Transverse colon (tissue), 4 donors: Measurements from ENCODE around the gene FNDC3B. TPM values are rescaled to one million over a fixed set of nuclear protein-coding genes. Genes with fewer than 3 reads are reported as not detected.

Experiments
- DNase-seq: peaks from one replicate; pipeline ENCODE4 v3.0.0-alpha.2; 2019
- H3K27ac ChIP-seq, 4 donors: fragments of 200-600 bp; sonication (generic); 2 replicates each; pipeline ENCODE4 v1.5.1; 2016 to 2018; ENCODE audit warnings: inconsistent platforms in 4 of 4
- H3K27me3 ChIP-seq: fragments of 200-600 bp; sonication (generic); 2 replicates; pipeline ENCODE4 v1.5.1; 2017; ENCODE audit warnings: inconsistent platforms
- H3K36me3 ChIP-seq, 4 donors: fragments of 200-600 bp; sonication (generic); 2 replicates each; pipeline ENCODE4 v1.5.1; 2017 to 2019; ENCODE audit warnings: inconsistent platforms in 4 of 4
- H3K4me1 ChIP-seq, 4 donors: fragments of 200-600 bp; sonication (generic); 2 replicates each; pipeline ENCODE4 v1.5.1; 2017 to 2020; ENCODE audit warnings: inconsistent platforms in 4 of 4
- H3K4me3 ChIP-seq, 4 donors: fragments of 200-600 bp; sonication (generic); 1 replicate in 1 of 4; 2 replicates in 3 of 4; pipeline versions ENCODE4 v1.5.1 to v1.6.1; 2017 to 2019; ENCODE audit warnings: inconsistent platforms in 4 of 4
- H3K9me3 ChIP-seq, 2 donors: fragments of 200-600 bp; sonication (generic); 2 replicates each; pipeline ENCODE4 v1.5.1; 2017 to 2019; ENCODE audit warnings: inconsistent platforms in 2 of 2
- CTCF ChIP-seq, 5 experiments: fragments of 200-600 bp in 3 of 5; fragments of 450-650 bp in 2 of 5; sonication (generic) in 3 of 5; IDR thresholded peaks; 1 replicate in 2 of 5; 2 replicates in 3 of 5; pipeline ENCODE4 v1.5.1; 2016 to 2017; ENCODE audit warnings: antibody characterized with exemption in 5 of 5, inconsistent platforms in 3 of 5, mild to moderate bottlenecking in 2 of 5, moderate library complexity in 1 of 5
- EP300 ChIP-seq: sonication (generic); formaldehyde crosslinking; IDR thresholded peaks from one replicate; pipeline ENCODE4 v1.6.1; 2017; ENCODE audit warnings: antibody characterized with exemption, low read depth
- POLR2A ChIP-seq: fragments of 450-650 bp; IDR thresholded peaks from one replicate; pipeline ENCODE4 v1.6.1; 2016; ENCODE audit warnings: antibody characterized with exemption, mild to moderate bottlenecking, moderate library complexity
- POLR2AphosphoS5 ChIP-seq, 3 donors: sonication (generic); formaldehyde crosslinking; IDR thresholded peaks; one replicate each; pipeline ENCODE4 v1.6.1; 2016; ENCODE audit warnings: antibody characterized with exemption in 3 of 3
- WGBS, 2 donors: methylation state at CpG; one replicate each; pipeline ENCODE4 v1.1.5; 2018; ENCODE audit warnings: low coverage in 1 of 2; 5-methylcytosine and 5-hydroxymethylcytosine counted together
- in situ Hi-C, 4 donors: fragments of 200-750 bp; cut with MboI; loops; one replicate each; pipeline versions ENCODE4 v1.15.0 to v1.15.1; 2017; ENCODE audit warnings: low sequenced_read_pairs in 3 of 4, low pct_ligation_motif_present in 1 of 4, low pct_unique_long_range_greater_than_20kb in 1 of 4
- intact Hi-C: fragments of 100-400 bp; cut with DNase I; formaldehyde crosslinking; loops from one replicate; pipeline ENCODE4 v1.15.1; 2023; ENCODE audit warnings: low total_unique reads
- total RNA-seq, 4 donors: library from RNA; depleted of rRNA; stranded (reverse); fragments of >200 nt; gene quantifications; one replicate each; pipeline ENCODE4 v1.1.0, GENCODE V29; 2016

The FNDC3B gene
- total RNA-seq, 4 donors from 2014 or later: 28.5 to 85.7 (median 44.5) TPM

- 84 to 86% methylated on average over 3 to 6 of the region's 6 CpGs for WGBS, 2 donors
- Histone ChIP-seq H3K27ac (no peak overlapping the region), H3K9me3 (no peaks in the 10 kb centered on the region), H3K4me3 (no peak overlapping the region), H3K4me1 (peaks cover 0 to 8% (median 0%) of the 10 kb centered on the region in 4 donors), H3K36me3 (no peaks in the 10 kb centered on the region), H3K27me3 (peaks cover 69% of the 10 kb centered on the region)
- DNase-seq: no peak
- intact Hi-C loops (no loop called here), in situ Hi-C loops (no loop called here)
- no peak for TF ChIP-seq EP300
- TF ChIP-seq POLR2AphosphoS5 (IDR thresholded peaks at IDR 0.05): no peak
- no peak for TF ChIP-seq CTCF (IDR thresholded peaks at IDR 0.05)
- no peak for TF ChIP-seq POLR2A
Observed at GRCh38 chr3:172444821-172445220, 405.4 kb downstream of the FNDC3B start.

GRCh38 chr3:172446198-172446597 lies 406.8 kb downstream of the FNDC3B start:
- Histone ChIP-seq H3K27me3 (peaks cover 79% of the 10 kb centered on the region), H3K4me1 (peaks cover 0 to 9% (median 0%) of the 10 kb centered on the region in 4 donors), H3K27ac (no peak overlapping the region), H3K36me3 (no peaks in the 10 kb centered on the region), H3K9me3 (no peaks in the 10 kb centered on the region), H3K4me3 (no peak overlapping the region)
- in situ Hi-C loops: no loop called here
- intact Hi-C loops: no loop called here
- WGBS, 2 donors: 46 to 64% methylated on average over 2 to 3 of the region's 3 CpGs
- TF ChIP-seq POLR2A (no peak), EP300 (no peak), CTCF (IDR thresholded peaks at IDR 0.05) (no peak), POLR2AphosphoS5 (IDR thresholded peaks at IDR 0.05) (no peak)
- no peak for DNase-seq

- Histone ChIP-seq H3K9me3 (no peaks in the 10 kb centered on the region), H3K27ac (no peak within 1 kb of the TSS), H3K4me3 (no peak within 1 kb of the TSS), H3K27me3 (peaks cover 77% of the 10 kb centered on the region), H3K36me3 (no peaks in the 10 kb centered on the region), H3K4me1 (peaks cover 0 to 9% (median 0%) of the 10 kb centered on the region in 4 donors)
- intact Hi-C loops (no loop called here), in situ Hi-C loops (no loop called here)
- TF ChIP-seq POLR2A (no peak), CTCF (IDR thresholded peaks at IDR 0.05) (no peak), POLR2AphosphoS5 (IDR thresholded peaks at IDR 0.05) (no peak), EP300 (no peak)
- 30 to 48% methylated on average over 13 to 74 of the region's 76 CpGs for WGBS, 2 donors
- no peak for DNase-seq
Observed at GRCh38 chr3:172447611-172448579, 408.5 kb downstream of the FNDC3B start, which contains the start of gene GHSR. Gene GHSR (minus strand): TSS chr3:172448456. CDS start chr3:172448413, 43 bp downstream.

GRCh38 chr3:172448661-172449465 lies 409.5 kb downstream of the FNDC3B start:
- no peak for DNase-seq
- Histone ChIP-seq H3K4me1 (peaks cover 0 to 9% (median 0%) of the 10 kb centered on the region in 4 donors), H3K27ac (no peak overlapping the region), H3K4me3 (no peak overlapping the region), H3K9me3 (no peaks in the 10 kb centered on the region), H3K27me3 (peaks cover 77% of the 10 kb centered on the region), H3K36me3 (no peaks in the 10 kb centered on the region)
- intact Hi-C loops: no loop called here
- in situ Hi-C loops: no loop called here
- 30 to 31% methylated on average over 19 to 43 of the region's 43 CpGs for WGBS, 2 donors
- TF ChIP-seq CTCF (IDR thresholded peaks at IDR 0.05) (no peak), POLR2AphosphoS5 (IDR thresholded peaks at IDR 0.05) (no peak), EP300 (no peak), POLR2A (no peak)
